Measurements from ENCODE around the gene SH2D4B. TPM values are rescaled to one million over a fixed set of nuclear protein-coding genes. Genes with fewer than 3 reads are reported as not detected.

SH2D4B gene
- total and polyA plus RNA-seq, 2 of the 13 experiments (the other 11 are each of a cell fraction or from before 2014, with no cell fraction given) = not detected

- TF ChIP-seq ZBTB38 (CRISPR knock-in tag; IDR thresholded peaks at IDR 0.05) (no peak), LCORL (IDR thresholded peaks at IDR 0.05) (no peak), LCORL (CRISPR knock-in tag; IDR thresholded peaks at IDR 0.05) (no peak), ZNF891 (CRISPR knock-in tag; IDR thresholded peaks at IDR 0.05) (no peak)
Measured at GRCh38 chr10:80672613-80673012, 134.9 kb downstream of the SH2D4B start (continued).

GRCh38 chr10:80674809-80675208, 137.1 kb downstream of the SH2D4B start:
- H4K20me1 ChIP-seq (ENCODE audit: insufficient read depth, low read length) = no peaks in the 10 kb centered on the region
- in situ Hi-C loops (cut with HindIII; ENCODE audit: extremely low pct_ligation_motif_present, low pct_unique_long_range_greater_than_20kb) (no loop called here), intact Hi-C loops (cut with micrococcal nuclease; ENCODE audit: unreplicated experiment) (no loop called here)
- H3K4me2 ChIP-seq (ENCODE audit: low read depth, low read length) = no peak overlapping the region
- H3K9ac ChIP-seq (ENCODE audit: insufficient read depth, low read depth, low read length) = no peak overlapping the region
- no peaks in the 10 kb centered on the region for H3K79me2 ChIP-seq (ENCODE audit: insufficient read depth, low read length)
- H3K36me3 ChIP-seq (replicated peaks in 1 of 2; ENCODE audit: control insufficient read depth in 1 of 2, insufficient read depth in 2 of 2, low read length in 2 of 2) = no peaks in the 10 kb centered on the region
- H2AFZ ChIP-seq (ENCODE audit: low read length) = no peak overlapping the region
- no peak for ATAC-seq
- WGBS (ENCODE audit: low lambda C conversion rate) = 3% methylated on average over 1 of the region's 1 CpG
- H3K4me1 ChIP-seq (ENCODE audit: insufficient read depth, low read length) = no peaks in the 10 kb centered on the region
- no peaks in the 10 kb centered on the region for H3K9me3 ChIP-seq (ENCODE audit: low read length)
- no peak overlapping the region for H3K4me3 ChIP-seq (replicated peaks in 1 of 3; ENCODE audit: insufficient read depth in 1 of 3, low read depth in 2 of 3, low read length in 3 of 3)
- no peak overlapping the region for H3K27ac ChIP-seq (ENCODE audit: extremely low read length, insufficient read depth, low read length)
- H3K27me3 ChIP-seq (ENCODE audit: control insufficient read depth in 1 of 2, insufficient read depth in 2 of 2, low read length in 2 of 2) = no peaks in the 10 kb centered on the region; a peak in 1 of 5 replicates
- ChIA-PET POLR2A (no interaction called here), CTCF (ENCODE audit: low intra/inter-chr PET ratio, low total read pairs) (no interaction called here)
- FAIRE-seq = no peak
- DNase-seq (ENCODE audit: low spot score) = no peak
- TF ChIP-seq SKI (IDR thresholded peaks at IDR 0.05; ENCODE audit: partially characterized antibody) (no peak), SNAI1 (CRISPR knock-in tag; IDR thresholded peaks at IDR 0.05; ENCODE audit: borderline replicate concordance) (no peak), BORCS8-MEF2B (CRISPR knock-in tag; IDR thresholded peaks at IDR 0.05) (no peak), MNT (IDR thresholded peaks at IDR 0.05) (peak; percentile 96), ZSCAN5A (CRISPR knock-in tag; IDR thresholded peaks at IDR 0.05; ENCODE audit: borderline replicate concordance) (no peak), ZBTB8A (CRISPR knock-in tag; IDR thresholded peaks at IDR 0.05; ENCODE audit: borderline replicate concordance, low read depth) (no peak)
- no TSS peak for BruUV-seq (replicated peaks)

Measured in HepG2 (cell line).